Measurements from ENCODE around the gene PDILT.

PDILT gene

GRCh38 chr16:20382202-20382948 is 22.2 kb downstream of the PDILT start:
- peaks cover 2 to 3% of the 10 kb centered on the region in 2 donors for H3K4me1 ChIP-seq (ENCODE audit: control insufficient read depth in 2 of 2, insufficient read depth in 1 of 2, low read depth in 1 of 2, low read length in 2 of 2)
- H3K9me3 ChIP-seq (replicated peaks in 1 of 2; ENCODE audit: control insufficient read depth in 2 of 2, insufficient read depth in 1 of 2, low read depth in 1 of 2, low read length in 2 of 2), result no peaks in the 10 kb centered on the region
- H4K91ac ChIP-seq (ENCODE audit: low read depth, low read length, poor library complexity), result no peak overlapping the region
- H3K18ac ChIP-seq (ENCODE audit: low read length), result no peak overlapping the region
- no peaks in the 10 kb centered on the region for H3K36me3 ChIP-seq (replicated peaks in 1 of 2; ENCODE audit: control insufficient read depth in 2 of 2, insufficient read depth in 2 of 2, low read length in 2 of 2)
- H3K9ac ChIP-seq (ENCODE audit: low read depth, low read length, poor library complexity), result no peak overlapping the region
- H2BK12ac ChIP-seq (ENCODE audit: low read length), result no peak overlapping the region
- H3K79me1 ChIP-seq (ENCODE audit: low read depth, low read length), result no peaks in the 10 kb centered on the region
- no peak overlapping the region for H3K4me2 ChIP-seq (ENCODE audit: insufficient read depth, low read length, poor library complexity, severe bottlenecking)
- H3K4me3 ChIP-seq (ENCODE audit: low read length in 2 of 2), result no peak overlapping the region
- no peak overlapping the region for H2BK5ac ChIP-seq (ENCODE audit: low read length)
- no peak overlapping the region for H3K23ac ChIP-seq (ENCODE audit: low read depth, low read length, poor library complexity)
- DNase-seq (ENCODE audit: low spot score), result no peak
- H2BK120ac ChIP-seq (ENCODE audit: low read depth, low read length), result no peak overlapping the region
- no peak overlapping the region for H2AK5ac ChIP-seq (ENCODE audit: low read depth, low read length)
- no peaks in the 10 kb centered on the region for H3K27me3 ChIP-seq (ENCODE audit: control insufficient read depth in 3 of 3, insufficient read depth in 3 of 3, low read depth in 1 of 3, low read length in 3 of 3)
- H3K14ac ChIP-seq (ENCODE audit: low read length), result no peak overlapping the region
- no peak overlapping the region for H2BK15ac ChIP-seq (ENCODE audit: low read length)
- no CpG with 5 or more reads among the region's 7 CpGs for WGBS, 2 donors (ENCODE audit: extremely low coverage in 2 of 2, insufficient read length in 2 of 2, insufficient replicate concordance in 1 of 2)
- no peak overlapping the region for H3K27ac ChIP-seq (replicated peaks; ENCODE audit: low read length)
- no peak overlapping the region for H2AFZ ChIP-seq (ENCODE audit: low read length)
- H4K8ac ChIP-seq (ENCODE audit: low read depth, low read length), result no peak overlapping the region
- no peak overlapping the region for H3K4ac ChIP-seq (ENCODE audit: low read length)

GRCh38 chr16:20380782-20381181 is 23.8 kb downstream of the PDILT start:
- no peak overlapping the region for H2BK15ac ChIP-seq (ENCODE audit: low read length)

GRCh38 chr16:20377181-20377580 is 27.4 kb downstream of the PDILT start:
- no peaks in the 10 kb centered on the region for H3K36me3 ChIP-seq (replicated peaks in 1 of 2; ENCODE audit: control insufficient read depth in 2 of 2, insufficient read depth in 2 of 2, low read length in 2 of 2)
- H4K8ac ChIP-seq (ENCODE audit: low read depth, low read length), result no peak overlapping the region
- H2BK12ac ChIP-seq (ENCODE audit: low read length), result no peak overlapping the region
- H3K4me2 ChIP-seq (ENCODE audit: insufficient read depth, low read length, poor library complexity, severe bottlenecking), result no peak overlapping the region
- H3K18ac ChIP-seq (ENCODE audit: low read length), result no peak overlapping the region
- no peak overlapping the region for H3K23ac ChIP-seq (ENCODE audit: low read depth, low read length, poor library complexity)
- no peak for DNase-seq (ENCODE audit: low spot score)
- H3K4ac ChIP-seq (ENCODE audit: low read length), result no peak overlapping the region
- no peak overlapping the region for H2BK15ac ChIP-seq (ENCODE audit: low read length)
- H2BK120ac ChIP-seq (ENCODE audit: low read depth, low read length), result no peak overlapping the region
- no peak overlapping the region for H2BK5ac ChIP-seq (ENCODE audit: low read length)
- no peak overlapping the region for H3K4me3 ChIP-seq (ENCODE audit: low read length in 2 of 2)
- no peaks in the 10 kb centered on the region for H3K9me3 ChIP-seq (replicated peaks in 1 of 2; ENCODE audit: control insufficient read depth in 2 of 2, insufficient read depth in 1 of 2, low read depth in 1 of 2, low read length in 2 of 2)
- no peaks in the 10 kb centered on the region for H3K27me3 ChIP-seq (ENCODE audit: control insufficient read depth in 3 of 3, insufficient read depth in 3 of 3, low read depth in 1 of 3, low read length in 3 of 3)
- H3K9ac ChIP-seq (ENCODE audit: low read depth, low read length, poor library complexity), result no peak overlapping the region
- H4K91ac ChIP-seq (ENCODE audit: low read depth, low read length, poor library complexity), result no peak overlapping the region
- H3K79me1 ChIP-seq (ENCODE audit: low read depth, low read length), result no peaks in the 10 kb centered on the region
- no peak overlapping the region for H2AK5ac ChIP-seq (ENCODE audit: low read depth, low read length)
- WGBS, 2 donors (ENCODE audit: extremely low coverage in 2 of 2, insufficient read length in 2 of 2, insufficient replicate concordance in 1 of 2), result no CpG with 5 or more reads among the region's 5 CpGs
- H3K4me1 ChIP-seq (ENCODE audit: control insufficient read depth in 2 of 2, insufficient read depth in 1 of 2, low read depth in 1 of 2, low read length in 2 of 2), result no peaks in the 10 kb centered on the region
- no peak overlapping the region for H3K27ac ChIP-seq (replicated peaks; ENCODE audit: low read length)
- no peak overlapping the region for H2AFZ ChIP-seq (ENCODE audit: low read length)
- H3K14ac ChIP-seq (ENCODE audit: low read length), result no peak overlapping the region

More at GRCh38 chr16:20380782-20381181, 23.8 kb downstream of the PDILT start:
- H3K36me3 ChIP-seq (replicated peaks in 1 of 2; ENCODE audit: control insufficient read depth in 2 of 2, insufficient read depth in 2 of 2, low read length in 2 of 2), result no peaks in the 10 kb centered on the region
- no peaks in the 10 kb centered on the region for H3K9me3 ChIP-seq (replicated peaks in 1 of 2; ENCODE audit: control insufficient read depth in 2 of 2, insufficient read depth in 1 of 2, low read depth in 1 of 2, low read length in 2 of 2)
- no peaks in the 10 kb centered on the region for H3K79me1 ChIP-seq (ENCODE audit: low read depth, low read length)
- no peaks in the 10 kb centered on the region for H3K27me3 ChIP-seq (ENCODE audit: control insufficient read depth in 3 of 3, insufficient read depth in 3 of 3, low read depth in 1 of 3, low read length in 3 of 3)
- DNase-seq (ENCODE audit: low spot score), result no peak
- H2BK120ac ChIP-seq (ENCODE audit: low read depth, low read length), result no peak overlapping the region
- no peak overlapping the region for H3K27ac ChIP-seq (replicated peaks; ENCODE audit: low read length)
- H3K18ac ChIP-seq (ENCODE audit: low read length), result no peak overlapping the region
- H3K4me1 ChIP-seq (ENCODE audit: control insufficient read depth in 2 of 2, insufficient read depth in 1 of 2, low read depth in 1 of 2, low read length in 2 of 2), result no peaks in the 10 kb centered on the region
- H3K9ac ChIP-seq (ENCODE audit: low read depth, low read length, poor library complexity), result no peak overlapping the region
- H2AFZ ChIP-seq (ENCODE audit: low read length), result no peak overlapping the region
- H3K23ac ChIP-seq (ENCODE audit: low read depth, low read length, poor library complexity), result no peak overlapping the region
- H3K14ac ChIP-seq (ENCODE audit: low read length), result no peak overlapping the region
- no peak overlapping the region for H2BK12ac ChIP-seq (ENCODE audit: low read length)
- H3K4me3 ChIP-seq (ENCODE audit: low read length in 2 of 2), result no peak overlapping the region
- no peak overlapping the region for H4K91ac ChIP-seq (ENCODE audit: low read depth, low read length, poor library complexity)
- no CpG with 5 or more reads among the region's 3 CpGs for WGBS, 2 donors (ENCODE audit: extremely low coverage in 2 of 2, insufficient read length in 2 of 2, insufficient replicate concordance in 1 of 2)
- no peak overlapping the region for H4K8ac ChIP-seq (ENCODE audit: low read depth, low read length)
- H2AK5ac ChIP-seq (ENCODE audit: low read depth, low read length), result no peak overlapping the region
- no peak overlapping the region for H3K4ac ChIP-seq (ENCODE audit: low read length)
- no peak overlapping the region for H2BK5ac ChIP-seq (ENCODE audit: low read length)
- H3K4me2 ChIP-seq (ENCODE audit: insufficient read depth, low read length, poor library complexity, severe bottlenecking), result no peak overlapping the region

- Histone ChIP-seq H3K4me3 (ENCODE audit: low read length in 2 of 2) (no peak overlapping the region), H2BK15ac (ENCODE audit: low read length) (no peak overlapping the region), H4K8ac (ENCODE audit: low read depth, low read length) (no peak overlapping the region), H2BK12ac (ENCODE audit: low read length) (no peak overlapping the region), H2BK5ac (ENCODE audit: low read length) (no peak overlapping the region), H3K9me3 (replicated peaks in 1 of 2; ENCODE audit: control insufficient read depth in 2 of 2, insufficient read depth in 1 of 2, low read depth in 1 of 2, low read length in 2 of 2) (no peaks in the 10 kb centered on the region), H3K4me2 (ENCODE audit: insufficient read depth, low read length, poor library complexity, severe bottlenecking) (no peak overlapping the region), H2AFZ (ENCODE audit: low read length) (no peak overlapping the region), H3K36me3 (replicated peaks in 1 of 2; ENCODE audit: control insufficient read depth in 2 of 2, insufficient read depth in 2 of 2, low read length in 2 of 2) (no peaks in the 10 kb centered on the region), H3K27ac (replicated peaks; ENCODE audit: low read length) (no peak overlapping the region), H3K4me1 (ENCODE audit: control insufficient read depth in 2 of 2, insufficient read depth in 1 of 2, low read depth in 1 of 2, low read length in 2 of 2) (no peaks in the 10 kb centered on the region), H3K27me3 (ENCODE audit: control insufficient read depth in 3 of 3, insufficient read depth in 3 of 3, low read depth in 1 of 3, low read length in 3 of 3) (no peaks in the 10 kb centered on the region), H3K4ac (ENCODE audit: low read length) (no peak overlapping the region), H3K9ac (ENCODE audit: low read depth, low read length, poor library complexity) (no peak overlapping the region), H3K23ac (ENCODE audit: low read depth, low read length, poor library complexity) (no peak overlapping the region), H3K18ac (ENCODE audit: low read length) (no peak overlapping the region), H3K14ac (ENCODE audit: low read length) (no peak overlapping the region), H2AK5ac (ENCODE audit: low read depth, low read length) (no peak overlapping the region), H4K91ac (ENCODE audit: low read depth, low read length, poor library complexity) (no peak overlapping the region), H3K79me1 (ENCODE audit: low read depth, low read length) (no peaks in the 10 kb centered on the region), H2BK120ac (ENCODE audit: low read depth, low read length) (no peak overlapping the region)
- DNase-seq (ENCODE audit: low spot score), result no peak
- WGBS, 2 donors (ENCODE audit: extremely low coverage in 2 of 2, insufficient read length in 2 of 2, insufficient replicate concordance in 1 of 2), result no CpG with 5 or more reads among the region's 5 CpGs
These were observed 31.8 kb downstream of the PDILT start for GRCh38 chr16:20372701-20373100.

All from neuronal stem cell (in vitro differentiated cells).